ENCODE data around the gene KLHL29.

The KLHL29 gene

GRCh38 chr2:23688486-23689130 is 303.6 kb downstream of the KLHL29 start:
- Histone ChIP-seq H3K27ac (ENCODE audit: low read depth, low read length) (no peak overlapping the region), H3K4me2 (ENCODE audit: low read length) (no peak overlapping the region), H3K27me3 (ENCODE audit: control insufficient read depth, low read length) (no peaks in the 10 kb centered on the region), H3K4me1 (ENCODE audit: control insufficient read depth, low read length) (peaks cover 8% of the 10 kb centered on the region), H3K79me2 (ENCODE audit: control insufficient read depth, low read length) (no peaks in the 10 kb centered on the region), H3K36me3 (ENCODE audit: control insufficient read depth, low read length) (no peaks in the 10 kb centered on the region), H4K20me1 (ENCODE audit: control insufficient read depth, insufficient read depth, low read depth, low read length) (no peaks in the 10 kb centered on the region), H3K9me3 (ENCODE audit: control insufficient read depth, insufficient read depth, low read length) (no peaks in the 10 kb centered on the region), H3K9me2 (replicated peaks; ENCODE audit: control insufficient read depth, low read length) (no peaks in the 10 kb centered on the region), H3K4me3 (ENCODE audit: low read length) (no peak overlapping the region), H3F3A (ENCODE audit: control insufficient read depth, insufficient read depth) (no peaks in the 10 kb centered on the region)
- TF ChIP-seq EZH2phosphoT487 (IDR thresholded peaks at IDR 0.05; ENCODE audit: borderline replicate concordance, low read length), result no peak

- no peaks in the 10 kb centered on the region for H3K9me3 ChIP-seq (ENCODE audit: control insufficient read depth, insufficient read depth, low read length)
- no peak overlapping the region for H3K4me2 ChIP-seq (ENCODE audit: low read length)
- no peaks in the 10 kb centered on the region for H3K36me3 ChIP-seq (ENCODE audit: control insufficient read depth, low read length)
- no peaks in the 10 kb centered on the region for H3K27me3 ChIP-seq (ENCODE audit: control insufficient read depth, low read length)
- no peak overlapping the region for H3K4me3 ChIP-seq (ENCODE audit: low read length)
- no peaks in the 10 kb centered on the region for H4K20me1 ChIP-seq (ENCODE audit: control insufficient read depth, insufficient read depth, low read depth, low read length)
- peaks cover 8% of the 10 kb centered on the region for H3K4me1 ChIP-seq (ENCODE audit: control insufficient read depth, low read length)
- no peak overlapping the region for H3K27ac ChIP-seq (ENCODE audit: low read depth, low read length)
- no peaks in the 10 kb centered on the region for H3K79me2 ChIP-seq (ENCODE audit: control insufficient read depth, low read length)
- H3K9me2 ChIP-seq (replicated peaks; ENCODE audit: control insufficient read depth, low read length), result no peaks in the 10 kb centered on the region
- H3F3A ChIP-seq (ENCODE audit: control insufficient read depth, insufficient read depth), result no peaks in the 10 kb centered on the region
- TF ChIP-seq, protein P1, sequence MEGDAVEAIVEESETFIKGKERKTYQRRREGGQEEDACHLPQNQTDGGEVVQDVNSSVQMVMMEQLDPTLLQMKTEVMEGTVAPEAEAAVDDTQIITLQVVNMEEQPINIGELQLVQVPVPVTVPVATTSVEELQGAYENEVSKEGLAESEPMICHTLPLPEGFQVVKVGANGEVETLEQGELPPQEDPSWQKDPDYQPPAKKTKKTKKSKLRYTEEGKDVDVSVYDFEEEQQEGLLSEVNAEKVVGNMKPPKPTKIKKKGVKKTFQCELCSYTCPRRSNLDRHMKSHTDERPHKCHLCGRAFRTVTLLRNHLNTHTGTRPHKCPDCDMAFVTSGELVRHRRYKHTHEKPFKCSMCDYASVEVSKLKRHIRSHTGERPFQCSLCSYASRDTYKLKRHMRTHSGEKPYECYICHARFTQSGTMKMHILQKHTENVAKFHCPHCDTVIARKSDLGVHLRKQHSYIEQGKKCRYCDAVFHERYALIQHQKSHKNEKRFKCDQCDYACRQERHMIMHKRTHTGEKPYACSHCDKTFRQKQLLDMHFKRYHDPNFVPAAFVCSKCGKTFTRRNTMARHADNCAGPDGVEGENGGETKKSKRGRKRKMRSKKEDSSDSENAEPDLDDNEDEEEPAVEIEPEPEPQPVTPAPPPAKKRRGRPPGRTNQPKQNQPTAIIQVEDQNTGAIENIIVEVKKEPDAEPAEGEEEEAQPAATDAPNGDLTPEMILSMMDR (IDR thresholded peaks at IDR 0.05; ENCODE audit: low read depth, low read length, poor library complexity, severe bottlenecking), result no peak
- TF ChIP-seq EZH2phosphoT487 (IDR thresholded peaks at IDR 0.05; ENCODE audit: borderline replicate concordance, low read length), result no peak
Observed at GRCh38 chr2:23689131-23689700, 304.2 kb downstream of the KLHL29 start.

DNA sequence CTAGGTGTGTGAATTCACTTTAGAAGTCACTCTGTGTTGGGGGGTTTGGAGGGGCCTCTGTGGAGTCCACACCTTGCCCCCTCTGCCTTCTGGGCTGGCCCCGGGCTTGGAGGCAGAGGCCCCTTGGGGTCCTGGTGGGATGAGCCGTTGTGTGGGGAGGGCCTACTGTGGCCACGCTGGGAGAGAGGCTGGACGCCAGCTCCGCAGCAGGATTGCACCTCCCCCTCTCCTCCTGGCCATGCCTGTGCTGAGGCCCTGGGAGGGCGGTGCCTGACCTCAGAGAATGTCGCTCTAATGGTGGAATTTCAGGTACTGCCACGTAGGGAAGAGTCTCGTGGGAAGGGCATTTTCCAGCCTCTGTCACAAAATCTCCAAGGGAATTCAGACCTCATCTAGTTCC is 304.9 kb downstream of the KLHL29 start:
- Histone ChIP-seq H4K20me1 (ENCODE audit: control insufficient read depth, insufficient read depth, low read depth, low read length) (no peaks in the 10 kb centered on the region), H3K27me3 (ENCODE audit: control insufficient read depth, low read length) (no peaks in the 10 kb centered on the region), H3K4me1 (ENCODE audit: control insufficient read depth, low read length) (peaks cover 2% of the 10 kb centered on the region), H3K36me3 (ENCODE audit: control insufficient read depth, low read length) (no peaks in the 10 kb centered on the region), H3K9me3 (ENCODE audit: control insufficient read depth, insufficient read depth, low read length) (no peaks in the 10 kb centered on the region), H3K79me2 (ENCODE audit: control insufficient read depth, low read length) (no peaks in the 10 kb centered on the region), H3K4me2 (ENCODE audit: low read length) (no peak overlapping the region), H3K9me2 (replicated peaks; ENCODE audit: control insufficient read depth, low read length) (no peaks in the 10 kb centered on the region), H3F3A (ENCODE audit: control insufficient read depth, insufficient read depth) (no peaks in the 10 kb centered on the region), H3K4me3 (ENCODE audit: low read length) (no peak overlapping the region), H3K27ac (ENCODE audit: low read depth, low read length) (no peak overlapping the region)
- TF ChIP-seq EZH2phosphoT487 (IDR thresholded peaks at IDR 0.05; ENCODE audit: borderline replicate concordance, low read length), result no peak
- TF ChIP-seq, protein P1 (IDR thresholded peaks at IDR 0.05; ENCODE audit: low read depth, low read length, poor library complexity, severe bottlenecking), result no peak

GRCh38 chr2:23690421-23691105 is 305.6 kb downstream of the KLHL29 start:
- no peak for TF ChIP-seq EZH2phosphoT487 (IDR thresholded peaks at IDR 0.05; ENCODE audit: borderline replicate concordance, low read length)
- TF ChIP-seq, protein P1 (IDR thresholded peaks at IDR 0.05; ENCODE audit: low read depth, low read length, poor library complexity, severe bottlenecking), result no peak
- Histone ChIP-seq H4K20me1 (ENCODE audit: control insufficient read depth, insufficient read depth, low read depth, low read length) (no peaks in the 10 kb centered on the region), H3F3A (ENCODE audit: control insufficient read depth, insufficient read depth) (no peaks in the 10 kb centered on the region), H3K9me2 (replicated peaks; ENCODE audit: control insufficient read depth, low read length) (no peaks in the 10 kb centered on the region), H3K79me2 (ENCODE audit: control insufficient read depth, low read length) (no peaks in the 10 kb centered on the region), H3K36me3 (ENCODE audit: control insufficient read depth, low read length) (no peaks in the 10 kb centered on the region), H3K4me2 (ENCODE audit: low read length) (no peak overlapping the region), H3K4me3 (ENCODE audit: low read length) (no peak overlapping the region), H3K9me3 (ENCODE audit: control insufficient read depth, insufficient read depth, low read length) (no peaks in the 10 kb centered on the region), H3K27me3 (ENCODE audit: control insufficient read depth, low read length) (no peaks in the 10 kb centered on the region), H3K4me1 (ENCODE audit: control insufficient read depth, low read length) (no peaks in the 10 kb centered on the region), H3K27ac (ENCODE audit: low read depth, low read length) (no peak overlapping the region)
